ENCODE measurements around the gene WDSUB1. TPM values are rescaled to one million over a fixed set of nuclear protein-coding genes. Genes with fewer than 3 reads are reported as not detected.
A peak's percentile ranks its signal among the peaks of the same experiment; 100 is the strongest.

The WDSUB1 gene, protein sequence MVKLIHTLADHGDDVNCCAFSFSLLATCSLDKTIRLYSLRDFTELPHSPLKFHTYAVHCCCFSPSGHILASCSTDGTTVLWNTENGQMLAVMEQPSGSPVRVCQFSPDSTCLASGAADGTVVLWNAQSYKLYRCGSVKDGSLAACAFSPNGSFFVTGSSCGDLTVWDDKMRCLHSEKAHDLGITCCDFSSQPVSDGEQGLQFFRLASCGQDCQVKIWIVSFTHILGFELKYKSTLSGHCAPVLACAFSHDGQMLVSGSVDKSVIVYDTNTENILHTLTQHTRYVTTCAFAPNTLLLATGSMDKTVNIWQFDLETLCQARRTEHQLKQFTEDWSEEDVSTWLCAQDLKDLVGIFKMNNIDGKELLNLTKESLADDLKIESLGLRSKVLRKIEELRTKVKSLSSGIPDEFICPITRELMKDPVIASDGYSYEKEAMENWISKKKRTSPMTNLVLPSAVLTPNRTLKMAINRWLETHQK
- 13.6 TPM for polyA plus RNA-seq (2012; ENCODE audit: insufficient read depth, insufficient read length)

- H3K4me3 ChIP-seq (ENCODE audit: low read length): peak within 1 kb of the TSS; percentile 86
- no peak for DNase-seq (ENCODE audit: low read depth, low spot score)
Observed at GRCh38 chr2:159285929-159286708, at the start of gene WDSUB1. TSS of gene WDSUB1 (minus strand) at chr2:159286703. CDS start at chr2:159283069, 3,634 bp downstream.

- DNase-seq (ENCODE audit: low read depth, low spot score): no peak
- no peak overlapping the region for H3K4me3 ChIP-seq (ENCODE audit: low read length)
Observed at GRCh38 chr2:159326569-159327255, 40.2 kb upstream of the WDSUB1 start.

DNA sequence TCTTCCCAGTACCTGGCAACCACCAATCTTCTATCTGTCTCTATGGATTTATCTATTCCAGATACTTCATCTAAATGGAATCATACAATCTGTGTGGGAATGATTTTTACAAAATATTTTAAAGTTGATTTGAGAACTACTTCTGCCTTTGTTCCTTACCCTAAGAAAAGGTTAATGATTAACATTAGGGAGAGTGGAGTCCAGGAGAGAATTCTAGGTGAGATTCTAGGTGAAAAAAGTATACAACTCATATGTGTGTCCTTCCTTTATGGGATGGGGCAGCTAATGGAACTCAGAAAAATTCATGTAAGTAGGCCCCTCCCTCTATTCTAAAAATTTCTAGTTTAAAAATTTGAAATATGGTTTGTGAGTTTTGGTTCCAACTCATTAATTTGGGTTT is 35.9 kb upstream of the WDSUB1 start:
- no peak overlapping the region for H3K4me3 ChIP-seq (ENCODE audit: low read length)
- no peak for DNase-seq (ENCODE audit: low read depth, low spot score)

- DNase-seq (ENCODE audit: low read depth, low spot score): no peak
- H3K4me3 ChIP-seq (ENCODE audit: low read length): no peak overlapping the region
Observed at GRCh38 chr2:159317392-159318088, 31.0 kb upstream of the WDSUB1 start.

- no peak overlapping the region for H3K4me3 ChIP-seq (ENCODE audit: low read length)
- no peak for DNase-seq (ENCODE audit: low read depth, low spot score)
Observed at GRCh38 chr2:159307942-159308341, 21.4 kb upstream of the WDSUB1 start.

- no peak for DNase-seq (ENCODE audit: low read depth, low spot score)
- no peak overlapping the region for H3K4me3 ChIP-seq (ENCODE audit: low read length)
Observed at GRCh38 chr2:159300586-159300985, 14.1 kb upstream of the WDSUB1 start.

DNA sequence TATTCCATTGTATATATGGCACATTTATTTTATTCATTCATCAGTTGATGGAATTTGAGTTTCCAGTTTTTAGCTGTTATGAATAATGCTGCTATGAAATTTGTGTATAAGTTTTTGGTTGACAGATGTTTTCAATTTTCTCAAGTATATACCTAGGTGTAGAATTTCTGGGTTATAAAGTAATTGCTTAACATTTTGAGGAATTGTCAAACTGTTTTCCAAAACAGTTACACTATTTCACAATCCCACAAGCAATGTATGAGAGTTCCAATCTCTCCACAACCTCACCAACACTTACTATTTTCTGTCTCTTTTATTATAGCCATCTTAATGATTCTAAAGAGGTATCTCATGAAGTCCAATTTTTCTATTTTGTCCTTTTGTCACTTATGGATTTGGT is 12.5 kb upstream of the WDSUB1 start:
- no peak for DNase-seq (ENCODE audit: low read depth, low spot score)

GRCh38 chr2:159297042-159297707 is 10.7 kb upstream of the WDSUB1 start:
- no peak overlapping the region for H3K4me3 ChIP-seq (ENCODE audit: low read length)
- DNase-seq (ENCODE audit: low read depth, low spot score): no peak

More for the DNA sequence above, 12.5 kb upstream of the WDSUB1 start:
- no peak overlapping the region for H3K4me3 ChIP-seq (ENCODE audit: low read length)

DNA sequence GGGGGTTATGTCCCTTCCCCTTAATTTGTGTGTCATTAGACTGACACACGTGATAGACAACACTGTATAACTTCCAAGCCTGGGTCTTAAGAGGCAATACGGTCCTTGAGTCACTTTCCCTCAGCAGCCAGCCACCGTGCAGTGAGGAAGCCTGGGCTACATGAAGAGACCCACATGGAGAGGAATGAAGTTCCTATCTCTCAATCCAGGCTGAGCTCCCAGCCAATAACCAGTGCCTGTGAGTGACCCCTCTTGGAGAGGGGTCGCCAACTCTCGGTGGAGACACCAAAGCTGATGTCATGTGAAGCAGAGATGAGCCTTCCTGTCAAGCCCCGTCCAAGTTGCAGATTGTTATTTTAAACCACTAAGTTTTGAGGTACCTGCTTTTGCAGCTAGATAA is 5.7 kb upstream of the WDSUB1 start:
- no peak overlapping the region for H3K4me3 ChIP-seq (ENCODE audit: low read length)
- no peak for DNase-seq (ENCODE audit: low read depth, low spot score)

DNA sequence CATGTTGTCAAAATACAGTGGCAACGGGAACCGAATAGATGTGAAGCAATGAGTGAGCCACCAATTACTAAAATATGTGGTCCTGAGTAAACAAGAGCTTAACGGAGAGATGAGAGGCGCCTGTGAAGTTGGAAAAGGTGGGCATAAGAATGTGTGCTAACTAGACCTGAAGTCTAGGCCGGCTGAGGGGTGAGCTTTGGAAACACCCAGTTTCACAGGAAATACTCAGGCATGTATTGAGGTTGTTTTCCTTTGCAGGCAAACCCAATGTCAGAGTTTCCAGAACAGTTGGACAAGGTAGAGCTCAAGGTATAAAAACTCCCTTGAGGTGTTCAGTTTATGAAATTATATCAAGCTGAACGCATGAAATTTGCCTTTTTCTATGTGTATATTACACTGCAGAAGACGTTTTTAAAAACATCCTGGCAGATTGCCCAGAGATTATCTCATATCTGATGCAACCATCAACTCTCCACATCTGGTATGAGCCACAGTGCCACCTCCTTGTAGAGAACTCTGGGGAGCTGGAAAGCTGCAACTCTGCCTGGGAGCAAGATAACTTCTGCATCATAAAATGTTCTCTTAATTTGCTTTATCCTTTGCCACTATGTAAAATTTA is 3.9 kb upstream of the WDSUB1 start:
- DNase-seq (ENCODE audit: low read depth, low spot score): peak; percentile 93
- H3K4me3 ChIP-seq (ENCODE audit: low read length): peak overlapping the region; percentile 9; the same call in 1 of the 2 replicates

- DNase-seq (ENCODE audit: low read depth, low spot score): no peak
- no peak overlapping the region for H3K4me3 ChIP-seq (ENCODE audit: low read length)
Observed at GRCh38 chr2:159287733-159288132, 1.2 kb upstream of the WDSUB1 start.

- peak; percentile 86 for DNase-seq (ENCODE audit: low read depth, low spot score)
- H3K4me3 ChIP-seq (ENCODE audit: low read length): peak overlapping the region; percentile 86
Observed at GRCh38 chr2:159286709-159287441, 372 bp upstream of the WDSUB1 start.

GRCh38 chr2:159285433-159285832 is 1.1 kb downstream of the WDSUB1 start:
- peak overlapping the region; percentile 86 for H3K4me3 ChIP-seq (ENCODE audit: low read length)
- no peak for DNase-seq (ENCODE audit: low read depth, low spot score)

- no peak for DNase-seq (ENCODE audit: low read depth, low spot score)
- no peak overlapping the region for H3K4me3 ChIP-seq (ENCODE audit: low read length)
Observed at GRCh38 chr2:159283529-159283928, 3.0 kb downstream of the WDSUB1 start.

DNA sequence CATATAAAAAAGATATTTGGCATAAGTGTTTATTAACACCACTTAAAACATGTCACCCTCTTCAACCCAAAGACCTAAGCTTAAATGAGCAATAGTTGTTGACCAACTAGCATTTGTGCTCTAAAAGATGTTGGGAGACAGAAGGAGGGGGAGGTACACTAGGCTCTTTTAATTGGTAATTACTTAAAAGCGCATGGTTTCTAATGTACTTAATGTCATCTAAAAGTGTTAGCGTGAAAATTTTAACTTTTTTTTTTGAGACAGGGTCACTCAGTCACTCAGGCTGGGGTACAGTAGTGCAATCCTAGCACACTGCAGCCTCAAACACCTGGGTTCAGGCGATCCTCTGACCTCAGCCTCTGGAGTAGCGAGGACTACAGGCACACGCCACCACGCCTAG is 5.5 kb downstream of the WDSUB1 start:
- no peak for DNase-seq (ENCODE audit: low read depth, low spot score)
- no peak overlapping the region for H3K4me3 ChIP-seq (ENCODE audit: low read length)

DNA sequence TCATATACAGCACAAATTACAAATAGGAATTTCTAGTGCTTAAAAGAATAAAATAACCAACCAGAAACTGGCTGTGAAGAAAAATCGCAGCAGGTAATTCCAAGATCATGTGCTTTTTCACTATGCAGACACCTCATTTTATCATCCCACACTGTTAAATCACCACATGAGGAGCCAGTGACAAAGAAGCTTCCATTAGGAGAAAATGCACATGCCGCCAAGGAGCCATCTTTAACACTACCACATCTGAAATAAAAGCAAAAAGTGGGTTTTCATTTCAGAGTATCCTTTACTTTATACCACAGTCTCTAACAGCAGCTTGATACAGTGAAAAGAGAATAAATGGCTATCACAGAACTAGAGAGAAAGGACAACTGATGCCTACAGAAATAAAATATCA is 6.8 kb downstream of the WDSUB1 start:
- no peak for DNase-seq (ENCODE audit: low read depth, low spot score)
- H3K4me3 ChIP-seq (ENCODE audit: low read length): no peak overlapping the region

GRCh38 chr2:159275111-159275510 is 11.4 kb downstream of the WDSUB1 start:
- no peak for DNase-seq (ENCODE audit: low read depth, low spot score)
- no peak overlapping the region for H3K4me3 ChIP-seq (ENCODE audit: low read length)

Measured in Jurkat, Clone E6-1 (cell line).